H9 (cell line): ENCODE data around the gene ADAP2. TPM values are rescaled to one million over a fixed set of nuclear protein-coding genes. Genes with fewer than 3 reads are reported as not detected.

ENCODE experiments used
- DNase-seq: peaks from one replicate; pipeline ENCODE4 v3.0.0-alpha.2; 2017
- H2AFZ ChIP-seq: one replicate; pipeline ENCODE4 v1.6.1; 2013; ENCODE audit warnings: mild to moderate bottlenecking, low read length, control low read depth, moderate library complexity
- H2AK5ac ChIP-seq: 2 replicates; pipeline ENCODE4 v1.6.1; 2013; ENCODE audit warnings: low read length, control low read depth, mixed read lengths; ENCODE audit not compliant: insufficient read length
- H2BK120ac ChIP-seq: one replicate; pipeline ENCODE4 v1.6.1; 2013; ENCODE audit warnings: low read depth, mild to moderate bottlenecking, low read length, control low read depth, inconsistent platforms; ENCODE audit not compliant: poor library complexity, severe bottlenecking
- H2BK12ac ChIP-seq: 2 replicates; pipeline ENCODE4 v1.6.1; 2013; ENCODE audit warnings: low read length, control low read depth, mixed read lengths, low read depth; ENCODE audit not compliant: insufficient read length
- H2BK15ac ChIP-seq: 2 replicates; pipeline ENCODE4 v1.6.1; 2013; ENCODE audit warnings: low read depth, low read length, control low read depth
- H2BK20ac ChIP-seq: one replicate; pipeline ENCODE4 v1.6.1; 2013; ENCODE audit warnings: low read depth, mild to moderate bottlenecking, low read length, control low read depth, inconsistent platforms; ENCODE audit not compliant: poor library complexity, severe bottlenecking
- H2BK5ac ChIP-seq: 2 replicates; pipeline ENCODE4 v1.6.1; 2013; ENCODE audit warnings: low read length, control low read depth, mixed read lengths; ENCODE audit not compliant: insufficient read length
- H3K14ac ChIP-seq: 2 replicates; pipeline ENCODE4 v1.6.1; 2013; ENCODE audit warnings: low read length, control low read depth; ENCODE audit not compliant: insufficient read depth
- H3K18ac ChIP-seq: 2 replicates; pipeline ENCODE4 v1.6.1; 2013; ENCODE audit warnings: low read depth, mild to moderate bottlenecking, mixed read lengths, low read length, control low read depth; ENCODE audit not compliant: insufficient read length
- H3K23ac ChIP-seq: 2 replicates; pipeline ENCODE4 v1.6.1; 2013; ENCODE audit warnings: low read length, control low read depth, mixed read lengths, low read depth; ENCODE audit not compliant: insufficient read length
- H3K23me2 ChIP-seq: 2 replicates; pipeline ENCODE4 v1.6.1; 2013; ENCODE audit warnings: low read depth, mild to moderate bottlenecking, mixed read lengths, low read length, control low read depth; ENCODE audit not compliant: insufficient read length, poor library complexity, severe bottlenecking
- H3K27ac ChIP-seq: 2 replicates; pipeline ENCODE4 v1.5.1; 2013; ENCODE audit warnings: low read length, control low read depth, mixed read lengths, low read depth; ENCODE audit not compliant: insufficient read length
- H3K27me3 ChIP-seq: 2 replicates; pipeline ENCODE4 v1.6.1; 2013; ENCODE audit warnings: low read length, control low read depth, inconsistent platforms; ENCODE audit not compliant: insufficient read depth
- H3K4ac ChIP-seq: 2 replicates; pipeline ENCODE4 v1.6.1; 2013; ENCODE audit warnings: low read depth, mild to moderate bottlenecking, control low read depth, inconsistent platforms, low read length, moderate library complexity
- H3K4me1 ChIP-seq: 2 replicates; pipeline ENCODE4 v1.6.1; 2013; ENCODE audit warnings: low read length, control low read depth, inconsistent platforms; ENCODE audit not compliant: insufficient read depth
- H3K4me2 ChIP-seq: 2 replicates; pipeline ENCODE4 v1.6.1; 2013; ENCODE audit warnings: low read length, control low read depth, mixed read lengths; ENCODE audit not compliant: insufficient read length, insufficient read depth
- H3K56ac ChIP-seq: 2 replicates; pipeline ENCODE4 v1.6.1; 2013; ENCODE audit warnings: low read depth, mild to moderate bottlenecking, mixed read lengths, low read length, control low read depth; ENCODE audit not compliant: insufficient read length
- H3K79me1 ChIP-seq: 2 replicates; pipeline ENCODE4 v1.6.1; 2013; ENCODE audit warnings: low read depth, mild to moderate bottlenecking, moderate library complexity, low read length, control low read depth, inconsistent platforms; ENCODE audit not compliant: insufficient read depth, poor library complexity, severe bottlenecking
- H3K79me2 ChIP-seq: 2 replicates; pipeline ENCODE4 v1.6.1; 2013; ENCODE audit warnings: low read length, control low read depth, inconsistent platforms; ENCODE audit not compliant: insufficient read depth
- H3K9ac ChIP-seq: 2 replicates; pipeline ENCODE4 v1.6.1; 2013; ENCODE audit warnings: low read length, control low read depth, mixed read lengths; ENCODE audit not compliant: insufficient read length; ENCODE audit errors: extremely low read depth
- H3K9me3 ChIP-seq: one replicate; pipeline ENCODE4 v1.6.1; 2013; ENCODE audit warnings: low read depth, low read length, inconsistent platforms; ENCODE audit not compliant: control insufficient read depth
- H3T11ph ChIP-seq: one replicate; pipeline ENCODE4 v1.6.1; 2013; ENCODE audit warnings: mild to moderate bottlenecking, low read length, control low read depth, inconsistent platforms
- H4K20me1 ChIP-seq: one replicate; pipeline ENCODE4 v1.6.1; 2013; ENCODE audit not compliant: control insufficient read depth, insufficient read length, insufficient read depth
- H4K5ac ChIP-seq: 2 replicates; pipeline ENCODE4 v1.6.1; 2013; ENCODE audit warnings: low read depth, mild to moderate bottlenecking, mixed read lengths, low read length, control low read depth; ENCODE audit not compliant: insufficient read length
- H4K8ac ChIP-seq: replicated peaks from 2 replicates; pipeline ENCODE4 v1.6.1; 2013; ENCODE audit warnings: low read length, control low read depth, mixed read lengths, low read depth; ENCODE audit not compliant: insufficient read length
- H4K91ac ChIP-seq: 2 replicates; pipeline ENCODE4 v1.6.1; 2013; ENCODE audit warnings: low read depth, mild to moderate bottlenecking, moderate library complexity, mixed read lengths, low read length, control low read depth; ENCODE audit not compliant: insufficient read length
- H3K27ac Mint-ChIP-seq, 3 experiments: 2 replicates in 2 of 3; 3 replicates in 1 of 3; pipeline ENCODE4 v1.8.0; 2020 to 2021; ENCODE audit warnings: mixed read lengths in 3 of 3, mild to moderate bottlenecking in 1 of 3, moderate library complexity in 1 of 3
- H3K27me3 Mint-ChIP-seq: 2 replicates; pipeline ENCODE4 v1.8.0; 2021; ENCODE audit warnings: low read depth, mild to moderate bottlenecking, moderate library complexity, mixed read lengths
- H3K36me3 Mint-ChIP-seq, 3 experiments: 2 replicates in 2 of 3; 3 replicates in 1 of 3; pipeline ENCODE4 v1.8.0; 2020 to 2021; ENCODE audit warnings: low read depth in 3 of 3, mixed read lengths in 3 of 3; ENCODE audit not compliant: insufficient read depth in 1 of 3
- H3K4me1 Mint-ChIP-seq, 2 experiments: 2 replicates each; pipeline ENCODE4 v1.8.0; 2020; ENCODE audit warnings: mixed read lengths in 2 of 2
- H3K4me3 Mint-ChIP-seq, 2 experiments: 2 replicates in 1 of 2; 3 replicates in 1 of 2; pipeline ENCODE4 v1.8.0; 2020 to 2021; ENCODE audit warnings: mild to moderate bottlenecking in 2 of 2, mixed read lengths in 2 of 2, moderate library complexity in 1 of 2
- H3K9me3 Mint-ChIP-seq, 2 experiments: 2 replicates in 1 of 2; 3 replicates in 1 of 2; pipeline ENCODE4 v1.8.0; 2020; ENCODE audit warnings: mild to moderate bottlenecking in 2 of 2, mixed read lengths in 2 of 2, moderate library complexity in 1 of 2
- CTCF ChIP-seq: fragments of 200-600 bp; sonication (generic); conservative IDR thresholded peaks from 3 replicates; pipeline ENCODE4 v1.8.0; 2021; ENCODE audit warnings: antibody characterized with exemption, mild to moderate bottlenecking
- WGBS: extraction: QIAGEN DNeasy Blood & Tissue Kit; methylation state at CpG from one replicate; pipeline ENCODE4 v1.1.7; 2013; ENCODE audit warnings: missing lambda C conversion rate, low lambda C conversion rate, mixed read lengths; ENCODE audit not compliant: insufficient read length; ENCODE audit errors: extremely low coverage; 5-methylcytosine and 5-hydroxymethylcytosine counted together
- total RNA-seq: library from RNA; stranded (reverse); gene quantifications from 2 replicates; pipeline ENCODE4 v1.2.1, GENCODE V29; 2021

ADAP2 gene
- total RNA-seq, 1 experiment from 2014 or later: 1.2 TPM

DNA sequence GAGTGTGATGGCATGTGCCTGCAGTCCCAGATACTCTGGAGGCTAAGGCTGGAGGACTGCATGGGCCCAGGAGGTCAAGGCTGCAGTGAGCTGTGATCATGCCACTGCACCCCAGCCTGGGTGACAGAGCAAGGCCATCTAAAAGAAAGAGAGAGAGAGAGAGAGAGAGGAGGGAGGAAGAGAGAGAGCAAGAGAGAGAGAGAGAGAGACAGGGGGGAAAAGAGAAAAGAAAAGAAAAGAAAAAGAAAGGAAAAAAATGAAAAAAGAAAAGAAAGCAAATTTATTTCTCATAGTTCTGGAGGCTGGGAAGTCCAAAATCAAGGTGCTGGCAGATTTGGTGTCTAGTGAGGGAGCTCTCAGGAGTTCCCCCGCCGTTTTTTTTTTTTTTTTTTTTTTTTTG lies 82.4 kb downstream of the ADAP2 start:
- H2BK20ac ChIP-seq: no peak overlapping the region
- H3K4me3 Mint-ChIP-seq: no peak overlapping the region
- no peaks in the 10 kb centered on the region; a peak in 3 of 5 replicates for H3K9me3 Mint-ChIP-seq
- no peak for DNase-seq
- no peaks in the 10 kb centered on the region for H3K79me2 ChIP-seq
- H2BK12ac ChIP-seq: no peak overlapping the region
- H2BK15ac ChIP-seq: no peak overlapping the region
- H3K14ac ChIP-seq: no peak overlapping the region
- H3K23ac ChIP-seq: no peak overlapping the region
- H3K27me3 ChIP-seq: peaks cover 2% of the 10 kb centered on the region; the same call in 1 of the 2 replicates
- peaks cover 18% of the 10 kb centered on the region for H3K27me3 Mint-ChIP-seq
- no peak overlapping the region for H4K91ac ChIP-seq
- H3K79me1 ChIP-seq: no peaks in the 10 kb centered on the region
- H2BK120ac ChIP-seq: no peak overlapping the region
- no peak overlapping the region for H3K27ac Mint-ChIP-seq
- no CpG with 5 or more reads among the region's 2 CpGs for WGBS
- H3K4me1 Mint-ChIP-seq: peaks cover 11 to 13% of the 10 kb centered on the region in 2 experiments
- H3K9ac ChIP-seq: no peak overlapping the region
- H3K23me2 ChIP-seq: peaks cover 5% of the 10 kb centered on the region
- TF ChIP-seq CTCF: no peak
- no peaks in the 10 kb centered on the region; the same call in 1 of the 2 replicates for H3K4me1 ChIP-seq
- H3K4me2 ChIP-seq: no peak overlapping the region
- no peaks in the 10 kb centered on the region for H4K20me1 ChIP-seq
- H3K9me3 ChIP-seq: no peaks in the 10 kb centered on the region
- no peak overlapping the region for H4K8ac ChIP-seq
- no peak overlapping the region for H4K5ac ChIP-seq
- H2AFZ ChIP-seq: no peak overlapping the region
- no peak overlapping the region for H3K56ac ChIP-seq
- H2AK5ac ChIP-seq: no peak overlapping the region
- no peak overlapping the region for H3K18ac ChIP-seq
- no peak overlapping the region for H3K27ac ChIP-seq
- no peak overlapping the region for H3K4ac ChIP-seq
- no peak overlapping the region for H3T11ph ChIP-seq
- no peak overlapping the region for H2BK5ac ChIP-seq
- peaks cover 4 to 8% (median 5%) of the 10 kb centered on the region in 3 experiments; a peak in 5 of 7 replicates for H3K36me3 Mint-ChIP-seq
